ENCODE results near the gene ARHGAP24.

DNA sequence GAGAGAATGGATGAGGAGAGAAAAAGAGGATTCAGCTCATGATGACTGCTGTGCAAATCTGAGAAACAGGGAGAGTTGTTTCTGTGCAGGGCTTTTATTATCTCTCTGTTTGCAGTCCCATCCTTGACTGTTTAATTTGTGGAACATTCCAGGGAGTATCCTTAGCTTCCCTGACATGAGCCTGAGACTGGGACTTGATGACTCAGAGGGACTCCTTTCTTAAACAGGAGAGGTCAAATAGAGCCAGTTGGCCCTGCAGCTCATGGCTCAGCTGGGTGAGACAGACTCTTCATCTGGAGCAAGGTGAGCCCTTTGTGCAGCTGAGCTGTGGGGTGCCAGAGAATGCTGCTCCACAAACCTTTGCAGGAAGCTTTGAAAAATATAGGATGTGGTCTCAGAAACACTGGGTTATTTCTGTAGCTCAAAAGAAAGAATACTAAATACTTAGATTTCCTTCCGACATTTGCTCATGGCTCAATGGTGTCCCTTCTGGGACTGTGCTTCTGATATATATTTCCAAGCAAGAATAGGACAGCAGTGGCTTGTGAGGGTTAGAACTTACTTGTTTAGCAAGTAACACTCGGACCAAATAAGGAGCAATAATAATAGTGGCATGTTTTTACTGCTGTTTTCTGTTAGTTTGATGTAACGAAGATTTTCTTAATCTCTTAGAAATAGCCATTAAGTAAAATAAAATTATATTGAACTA is 14.5 kb downstream of the ARHGAP24 start:
- TF ChIP-seq CTCF (IDR thresholded peaks at IDR 0.05) (no peak), ZFX (IDR thresholded peaks at IDR 0.05; ENCODE audit: borderline replicate concordance) (no peak)

Data from 22Rv1 (cell line).